Panc1 (cell line): ENCODE data around the gene HSF2BP. TPM values are rescaled to one million over a fixed set of nuclear protein-coding genes. Genes with fewer than 3 reads are reported as not detected.
A peak's percentile ranks its signal among the peaks of the same experiment; 100 is the strongest.

Experiments
- ATAC-seq: fragments of 200-7000 bp; cut with Tn5 transposase; 2 replicates; pipeline ENCODE4 v1.9.1; 2020; ENCODE audit warnings: mild to moderate bottlenecking, moderate library complexity
- BruUV-seq: library from RNA; stranded (reverse); fragments of 400-500 nt; replicated peaks from 2 replicates; lab custom pipeline; 2021; lab: Mats Ljungman, UMichigan
- CTCF ChIA-PET: fragments of 300-600 bp; sonication (Branson Sonifier 250); formaldehyde crosslinking; loops from one replicate; lab custom pipeline; 2022; ENCODE audit warnings: antibody characterized with exemption; lab: Charles Lee
- POLR2A ChIA-PET: fragments of 300-600 bp; sonication (Branson Sonifier 250); formaldehyde crosslinking; loops from one replicate; lab custom pipeline; 2022; ENCODE audit warnings: antibody characterized with exemption; lab: Charles Lee
- DNase-seq: peaks from one replicate; pipeline ENCODE4 v3.0.0-alpha.2; 2010; ENCODE audit warnings: low read depth, low spot score
- H3K27ac ChIP-seq: 2 replicates; pipeline ENCODE4 v1.5.1; 2011; ENCODE audit warnings: mild to moderate bottlenecking, low read length, inconsistent platforms
- H3K27me3 ChIP-seq: fragments of 200-500 bp; sonication (Bioruptor generic); 2 replicates; pipeline ENCODE4 v1.6.0; 2014; ENCODE audit warnings: low read length, inconsistent platforms; ENCODE audit not compliant: control insufficient read depth, insufficient read depth
- H3K36me3 ChIP-seq: fragments of 200-500 bp; sonication (Bioruptor generic); 2 replicates; pipeline ENCODE4 v1.5.1; 2014; ENCODE audit warnings: inconsistent platforms, mild to moderate bottlenecking, low read length, moderate library complexity; ENCODE audit not compliant: control insufficient read depth, insufficient read depth
- H3K4me1 ChIP-seq: 2 replicates; pipeline ENCODE4 v1.5.1; 2011; ENCODE audit warnings: inconsistent platforms, mild to moderate bottlenecking, low read length, moderate library complexity; ENCODE audit not compliant: control insufficient read depth, insufficient read depth
- H3K4me3 ChIP-seq, 2 experiments: 2 replicates each; pipeline ENCODE4 v1.5.1; 2011 to 2012; ENCODE audit warnings: low read depth in 2 of 2, low read length in 2 of 2, mild to moderate bottlenecking in 2 of 2, inconsistent platforms in 1 of 2, moderate library complexity in 1 of 2
- H3K9me3 ChIP-seq: fragments of 200-500 bp; sonication (Bioruptor generic); 2 replicates; pipeline ENCODE4 v1.5.1; 2014; ENCODE audit warnings: low read depth, mild to moderate bottlenecking, inconsistent platforms, low read length, moderate library complexity; ENCODE audit not compliant: control insufficient read depth, insufficient read depth
- CTCF ChIP-seq: fragments of 450-650 bp; IDR thresholded peaks from 2 replicates; pipeline ENCODE4 v1.5.1; 2017; ENCODE audit warnings: mild to moderate bottlenecking
- POLR2AphosphoS5 ChIP-seq: IDR thresholded peaks from 2 replicates; pipeline ENCODE4 v1.6.1; 2012; ENCODE audit warnings: mild to moderate bottlenecking, low read depth, low read length, moderate library complexity
- REST ChIP-seq, 2 experiments: IDR thresholded peaks; 2 replicates each; pipeline ENCODE4 v1.6.1; 2011 to 2012; ENCODE audit warnings: low read depth in 2 of 2, control low read depth in 1 of 2, low read length in 1 of 2, mild to moderate bottlenecking in 1 of 2, moderate library complexity in 1 of 2; ENCODE audit not compliant: insufficient read depth in 1 of 2
- SIN3A ChIP-seq: IDR thresholded peaks from 2 replicates; pipeline ENCODE4 v1.6.1; 2012; ENCODE audit warnings: low read depth, mild to moderate bottlenecking, low read length, moderate library complexity, borderline replicate concordance; ENCODE audit not compliant: insufficient read depth
- TCF7L2 ChIP-seq: IDR thresholded peaks from 2 replicates; pipeline ENCODE4 v1.6.1; 2011; ENCODE audit warnings: mild to moderate bottlenecking, low read depth, low read length, inconsistent platforms
- in situ Hi-C: cut with HindIII; loops from 2 replicates; pipeline ENCODE4 v1.10.0; 2016; ENCODE audit warnings: low sequenced_read_pairs, low pct_unique_long_range_greater_than_20kb
- intact Hi-C: fragments of 100-400 bp; cut with micrococcal nuclease; formaldehyde crosslinking; loops from one replicate; pipeline ENCODE4 v1.10.0; 2022; ENCODE audit not compliant: unreplicated experiment
- total RNA-seq: library from RNA; stranded (reverse); gene quantifications from one replicate; pipeline ENCODE4 v1.2.1, GENCODE V29; 2021; ENCODE audit not compliant: unreplicated experiment

HSF2BP gene
- total RNA-seq, 1 experiment from 2014 or later = 4.2 TPM

GRCh38 chr21:43590194-43590593 is 69.1 kb downstream of the HSF2BP start:
- ATAC-seq = peak; percentile 36; the same call in 1 of the 2 replicates

GRCh38 chr21:43588957-43589356 is 70.3 kb downstream of the HSF2BP start:
- CTCF ChIA-PET = no interaction called here
- Histone ChIP-seq H3K36me3 (no peaks in the 10 kb centered on the region), H3K4me1 (peaks cover 34% of the 10 kb centered on the region), H3K27me3 (no peaks in the 10 kb centered on the region), H3K27ac (peak overlapping the region; percentile 75), H3K9me3 (no peaks in the 10 kb centered on the region), H3K4me3 (no peak overlapping the region)
- ATAC-seq (no peak), DNase-seq (no peak)
- TF ChIP-seq SIN3A (no peak), CTCF (no peak), POLR2AphosphoS5 (no peak), REST (IDR thresholded peaks at IDR 0.05; ENCODE audit: insufficient read depth in 1 of 2, low read depth in 2 of 2, low read length in 1 of 2) (no peak), TCF7L2 (no peak)
- BruUV-seq = no TSS peak
- intact Hi-C loops = no loop called here
- POLR2A ChIA-PET = no interaction called here
- in situ Hi-C loops = no loop called here

More at GRCh38 chr21:43590194-43590593, 69.1 kb downstream of the HSF2BP start:
- intact Hi-C loops (no loop called here), in situ Hi-C loops (no loop called here)
- H3K27ac ChIP-seq = peak overlapping the region; percentile 48; the same call in 1 of the 2 replicates
- H3K4me3 ChIP-seq = no peak overlapping the region
- DNase-seq = no peak
- POLR2A ChIA-PET = interaction anchor here (0.7 kb wide), 1 partner anchor 9 kb away, joined by 4 read pairs; no protein-coding TSS in a partner anchor
- no peaks in the 10 kb centered on the region for H3K27me3 ChIP-seq
- CTCF ChIA-PET = no interaction called here
- TF ChIP-seq REST (IDR thresholded peaks at IDR 0.05; ENCODE audit: insufficient read depth in 1 of 2, low read depth in 2 of 2, low read length in 1 of 2) (no peak), TCF7L2 (no peak), POLR2AphosphoS5 (no peak), SIN3A (no peak), CTCF (no peak)
- no peaks in the 10 kb centered on the region for H3K9me3 ChIP-seq
- no peaks in the 10 kb centered on the region for H3K36me3 ChIP-seq
- H3K4me1 ChIP-seq = peaks cover 34% of the 10 kb centered on the region
- no TSS peak for BruUV-seq
